HT1080 (cell line): Measurements from ENCODE around the gene STXBP3. TPM values are rescaled to one million over a fixed set of nuclear protein-coding genes. Genes with fewer than 3 reads are reported as not detected.
"Not testable (repeated sequence)": the region's sequence is repeated elsewhere in the genome, so short reads cannot be mapped to it uniquely, and the experiment has no call there.

Experiments
- DNase-seq: peaks from one replicate; pipeline ENCODE4 v3.0.0-alpha.2; 2015; ENCODE audit warnings: low read depth
- total RNA-seq: library from RNA; depleted of rRNA; stranded (reverse); fragments of >200 nt; shearing (Covaris generic); gene quantifications from 2 replicates; pipeline ENCODE4 v1.2.3, GENCODE V29; 2014

Gene STXBP3
- total RNA-seq, 1 experiment from 2014 or later = 22.2 TPM

DNA sequence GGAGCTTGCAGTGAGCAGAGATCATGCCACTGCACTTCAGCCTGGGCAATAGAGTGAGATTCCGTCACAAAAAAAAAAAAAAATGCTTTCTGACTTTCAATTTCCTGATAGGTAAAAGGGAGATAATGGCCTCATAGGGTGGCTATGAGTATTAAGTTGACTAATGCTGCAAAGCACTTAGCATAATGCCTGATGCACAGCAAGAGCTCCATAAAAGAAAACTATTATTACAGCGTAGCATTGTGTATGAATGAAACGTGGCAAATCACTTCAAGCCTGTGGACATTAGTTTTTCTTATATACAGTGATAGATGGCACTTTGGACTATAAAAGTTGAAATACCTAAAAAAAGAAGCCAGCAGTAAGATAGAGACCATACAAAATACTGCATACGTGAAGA, 17.0 kb upstream of the STXBP3 start:
- DNase-seq = no peak

DNA sequence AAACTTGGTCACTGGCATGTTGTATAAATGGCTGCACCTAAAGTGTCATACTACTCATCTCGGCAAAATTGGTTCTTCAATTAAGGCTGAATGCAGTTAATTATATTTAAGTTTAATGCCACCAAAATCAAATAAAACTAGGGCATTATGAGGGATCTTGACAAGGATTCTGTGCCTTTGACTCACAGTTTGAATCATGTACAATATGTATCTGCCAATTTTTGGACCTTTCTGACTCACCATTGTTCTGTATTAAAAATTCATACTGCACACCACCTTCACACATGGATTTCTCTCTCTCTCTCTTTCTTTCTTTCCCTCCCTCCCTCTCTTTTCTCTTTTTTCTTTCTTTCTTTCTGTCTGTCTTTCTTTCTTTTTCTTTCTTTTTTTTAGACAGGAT, 14.1 kb upstream of the STXBP3 start:
- no peak for DNase-seq

DNA sequence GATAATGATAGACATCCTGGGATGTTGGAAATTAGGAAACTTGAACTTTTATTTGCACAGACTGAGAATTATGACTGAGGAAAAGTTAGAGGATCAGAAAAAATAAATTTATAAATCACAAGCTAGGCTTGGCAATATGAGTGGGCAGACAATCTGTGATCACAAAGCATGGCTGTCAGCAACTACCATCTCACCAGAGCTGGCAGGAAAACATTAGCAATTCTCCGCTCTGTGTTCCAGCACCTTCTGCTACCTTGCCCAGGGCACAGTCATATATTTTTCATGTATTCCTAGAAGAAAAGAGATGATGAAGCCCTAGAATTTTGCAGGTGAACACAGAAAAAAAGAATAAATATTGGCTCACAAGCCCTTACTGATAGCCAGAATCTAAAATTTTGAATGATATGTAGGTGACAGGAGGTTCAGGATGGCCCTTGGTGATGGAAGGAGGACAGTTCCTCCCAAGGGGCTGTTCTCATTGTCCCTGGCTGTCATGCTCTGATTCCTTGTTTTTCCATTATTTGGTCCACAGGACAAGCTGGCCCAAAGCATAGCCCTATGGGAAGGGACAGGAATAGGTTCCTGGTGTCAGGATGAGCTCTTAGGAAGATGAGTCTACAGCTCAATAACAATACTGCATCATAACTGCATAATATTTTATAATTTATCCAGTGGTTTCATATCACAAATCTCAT, 12.2 kb upstream of the STXBP3 start:
- no peak for DNase-seq

DNA sequence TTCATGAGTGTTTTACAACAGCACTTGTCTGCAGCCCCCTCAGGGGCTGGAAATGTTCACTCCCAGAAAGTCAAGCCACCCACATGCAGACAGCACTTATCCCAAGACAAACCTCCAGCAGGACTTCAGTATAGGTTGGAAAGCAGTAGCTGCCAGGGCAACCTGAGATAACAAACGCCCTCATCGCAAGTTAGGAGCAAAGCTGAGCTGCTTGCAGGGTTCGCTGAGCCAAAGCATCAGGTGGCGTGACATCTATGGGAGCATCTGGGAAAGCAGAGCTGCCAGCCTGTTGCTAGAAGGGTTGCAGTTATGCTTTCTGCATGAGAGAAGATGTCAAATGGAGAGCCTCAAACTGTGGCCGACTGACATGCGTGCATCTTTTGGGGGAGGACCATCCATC, 4.2 kb upstream of the STXBP3 start:
- no peak for DNase-seq

DNA sequence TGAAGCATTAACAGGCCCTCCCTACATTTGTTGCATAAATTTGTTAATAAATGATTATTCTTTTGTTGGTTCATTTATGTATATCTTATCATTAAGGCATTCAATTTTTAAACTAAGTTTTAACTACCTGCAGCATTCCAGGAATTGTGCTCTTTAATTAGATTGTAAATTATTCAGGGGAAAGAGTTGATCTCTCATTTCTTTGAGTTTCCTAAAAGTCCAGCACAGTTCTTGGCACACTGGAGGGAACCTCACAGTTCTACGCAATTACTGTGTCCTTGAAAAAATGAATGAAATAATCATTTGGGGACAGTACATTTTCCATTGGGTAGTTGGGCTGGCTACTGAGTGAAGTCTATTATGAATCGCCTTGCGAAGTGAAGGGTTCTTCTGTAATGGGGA, 493 bp upstream of the STXBP3 start:
- no peak for DNase-seq

DNA sequence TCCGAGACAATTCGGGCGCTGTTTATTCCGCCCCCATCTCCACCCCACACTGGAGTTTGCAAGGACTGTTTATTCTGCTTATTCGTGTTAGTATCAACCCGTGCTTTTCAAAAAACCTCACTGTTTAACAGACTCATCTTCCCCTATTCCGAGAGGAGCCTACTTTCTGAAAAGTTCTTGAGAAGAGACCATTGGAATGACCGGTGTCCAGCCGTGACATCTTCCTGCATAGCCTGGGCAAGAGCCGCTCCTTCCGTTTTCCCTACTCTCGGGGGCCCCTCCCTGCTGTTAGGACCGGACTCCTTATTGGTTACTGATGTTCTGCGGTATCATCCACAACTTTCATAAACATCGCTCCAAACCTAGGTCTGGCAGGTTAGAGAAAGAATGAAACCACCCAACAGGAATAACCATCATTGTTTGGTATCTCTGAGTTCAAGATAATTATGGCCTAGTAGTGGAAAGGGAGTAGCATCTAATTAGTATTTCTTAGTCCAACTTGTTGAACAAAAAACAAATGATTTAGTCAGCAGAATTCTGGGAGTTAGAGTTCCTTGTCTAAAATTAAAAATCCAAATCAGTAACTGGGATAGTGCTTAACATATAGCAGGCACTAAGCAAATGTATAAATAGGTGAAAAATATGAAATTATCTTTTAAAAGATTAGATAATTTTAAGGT, 837 bp downstream of the STXBP3 start:
- peak; percentile 76 for DNase-seq

DNA sequence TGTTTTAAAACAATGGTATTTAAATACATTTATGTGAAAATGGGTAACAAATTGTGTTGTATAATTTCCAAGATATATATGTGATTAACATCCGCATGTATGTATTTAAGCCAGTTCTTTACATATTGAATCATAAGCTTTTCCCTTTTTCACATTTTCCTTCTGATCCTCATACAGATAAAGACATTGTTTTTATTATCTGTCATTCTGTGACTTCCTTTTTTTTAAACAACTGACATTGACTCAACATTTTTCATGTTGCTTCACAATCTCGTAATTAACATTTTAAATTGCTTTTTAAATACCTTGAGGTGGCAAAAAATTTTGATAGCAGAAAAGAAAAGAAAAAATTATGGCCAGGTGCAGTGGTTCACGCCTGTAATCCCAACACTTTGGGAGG, 1.4 kb downstream of the STXBP3 start:
- DNase-seq = no peak

DNA sequence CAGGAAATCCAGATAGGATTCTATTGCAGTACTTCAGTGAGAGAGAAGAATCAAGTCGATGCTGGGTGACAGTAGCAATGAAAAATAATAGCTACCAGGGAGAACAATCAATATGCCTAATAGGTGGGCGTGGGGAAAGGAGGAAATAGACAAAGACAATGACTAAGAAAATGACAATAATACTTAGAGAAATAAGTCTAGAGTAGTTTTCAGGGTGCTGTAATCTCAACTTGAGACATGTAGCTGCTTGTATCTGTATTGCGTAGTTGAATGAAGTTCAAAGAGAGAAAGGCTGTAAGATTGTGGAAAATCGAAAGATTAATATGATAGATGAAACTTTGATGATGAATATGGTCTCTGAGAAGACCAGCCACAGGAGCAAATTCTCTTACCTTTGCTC, 2.6 kb downstream of the STXBP3 start:
- no peak for DNase-seq

DNA sequence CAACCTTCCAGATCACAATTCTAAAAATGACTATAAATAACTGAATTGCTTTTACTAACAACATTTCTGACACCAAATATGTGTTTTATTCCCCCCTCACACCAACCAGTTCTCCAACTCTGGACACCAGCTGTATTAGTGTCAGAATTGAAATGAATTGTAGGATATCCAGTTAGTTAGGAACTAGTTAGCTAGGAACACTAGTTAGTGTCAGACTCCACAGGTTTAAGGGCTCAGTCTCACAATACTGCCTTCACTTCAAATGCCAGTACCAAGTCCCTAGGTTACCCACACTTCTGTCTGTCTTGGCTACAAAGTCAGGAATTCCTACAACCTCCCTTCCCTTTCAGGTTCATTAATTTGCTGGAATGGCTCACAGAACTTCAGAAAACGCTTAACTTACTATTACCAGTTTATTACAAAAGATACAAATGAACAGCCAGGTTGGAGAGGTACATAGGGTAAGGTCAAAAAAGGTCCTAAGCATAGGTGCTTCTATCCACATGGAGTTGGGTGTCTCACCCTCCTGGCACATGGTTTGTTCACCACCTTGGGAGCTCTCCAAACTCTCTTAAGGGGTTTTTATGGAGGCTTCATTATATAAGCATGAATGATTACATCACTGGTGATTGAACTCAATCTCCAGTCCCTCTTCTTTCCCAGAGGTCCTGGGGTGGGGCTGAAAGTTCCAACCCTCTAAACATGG, 4.2 kb downstream of the STXBP3 start:
- DNase-seq = no peak

DNA sequence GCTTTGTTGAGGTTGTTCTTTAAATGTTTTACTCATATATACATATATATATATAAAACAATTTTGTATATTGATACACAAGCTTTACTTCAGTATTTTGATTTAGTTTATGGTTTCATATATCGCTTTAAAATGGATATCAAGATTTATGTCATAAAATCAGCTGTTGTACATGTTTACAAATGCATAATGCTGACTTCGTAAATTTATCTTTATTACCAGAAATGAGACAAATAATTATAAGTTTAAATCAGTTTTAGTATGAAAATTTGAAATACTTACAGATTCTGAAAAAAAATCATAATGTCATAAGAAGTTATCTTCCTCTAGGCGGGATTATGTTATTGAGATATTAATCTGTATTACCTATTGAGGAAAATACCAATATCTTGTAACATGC, 6.9 kb downstream of the STXBP3 start:
- no peak for DNase-seq

DNA sequence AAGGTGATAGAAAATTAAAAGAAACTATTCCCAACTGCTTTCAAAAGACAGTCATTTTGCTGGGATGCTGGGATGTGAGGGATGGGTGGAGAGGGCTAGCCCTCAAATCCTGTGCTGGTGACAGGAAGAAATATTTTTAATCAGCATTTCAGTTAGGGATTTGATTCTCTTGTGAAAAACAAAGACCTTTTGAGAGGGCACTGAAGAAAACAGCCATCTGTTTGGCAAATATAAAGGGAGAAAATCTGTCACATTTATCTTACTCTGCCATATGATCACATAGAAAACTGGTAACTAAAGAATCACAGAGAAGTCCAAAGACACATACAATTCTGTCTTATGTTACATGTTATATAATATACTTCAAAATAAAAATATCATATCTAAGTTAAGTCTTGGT, 12.3 kb downstream of the STXBP3 start:
- DNase-seq = no peak

DNA sequence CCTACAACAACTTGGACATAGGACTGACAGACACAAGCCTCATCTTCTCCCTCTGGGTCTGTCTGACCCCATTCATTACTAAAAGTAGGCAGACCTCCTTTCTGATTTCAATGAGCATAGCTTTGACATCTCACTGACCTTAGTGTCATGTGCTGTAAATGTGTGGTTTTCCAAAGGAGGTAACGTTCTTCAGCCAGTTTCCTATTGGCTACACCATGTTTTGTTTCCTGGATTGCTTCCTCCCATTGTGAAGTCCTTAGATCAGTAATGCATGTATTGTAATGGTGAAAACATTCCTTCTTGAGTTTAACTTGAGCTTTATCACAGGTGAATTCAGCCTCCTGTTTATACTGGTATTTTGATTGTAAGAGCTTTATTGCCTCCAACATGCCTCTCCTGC, 20.6 kb downstream of the STXBP3 start:
- DNase-seq = no peak

DNA sequence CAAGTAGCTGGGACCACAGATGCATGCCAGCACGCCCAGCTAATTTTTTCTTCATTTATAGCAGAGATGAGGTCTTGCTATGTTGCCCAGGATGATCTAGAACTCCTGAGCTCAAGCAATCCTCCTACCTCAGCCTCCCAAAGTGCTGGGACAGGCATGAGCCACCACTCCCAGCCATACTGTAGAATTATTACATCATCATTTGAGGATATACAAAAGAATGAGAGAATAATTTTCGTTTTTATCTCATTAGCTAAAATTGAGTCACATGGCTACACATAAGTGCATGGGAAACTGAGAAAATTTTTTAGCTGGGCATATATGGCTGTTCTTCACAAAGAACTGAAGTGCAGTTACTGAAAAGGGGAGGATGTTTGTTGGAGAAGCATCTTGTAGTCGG, 21.2 kb downstream of the STXBP3 start:
- no peak for DNase-seq

DNA sequence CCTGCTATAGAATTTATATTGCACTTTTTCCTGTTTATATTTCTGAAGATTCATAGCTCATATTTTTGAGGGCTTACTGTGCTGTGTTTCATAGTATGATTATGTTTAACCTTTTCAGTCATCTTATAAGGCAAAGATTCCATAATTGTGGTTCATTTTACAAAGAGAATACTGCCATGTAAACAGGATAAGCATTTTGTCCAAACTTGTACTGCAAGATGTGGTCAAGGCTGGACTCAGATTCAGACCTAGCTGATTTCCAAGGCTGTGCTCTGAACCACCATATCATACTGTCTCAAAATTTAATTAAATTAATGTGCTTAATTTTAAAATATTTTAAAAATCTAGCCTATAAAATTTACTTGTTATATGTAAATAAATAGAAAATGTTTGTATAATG, 31.4 kb downstream of the STXBP3 start:
- no peak for DNase-seq

DNA sequence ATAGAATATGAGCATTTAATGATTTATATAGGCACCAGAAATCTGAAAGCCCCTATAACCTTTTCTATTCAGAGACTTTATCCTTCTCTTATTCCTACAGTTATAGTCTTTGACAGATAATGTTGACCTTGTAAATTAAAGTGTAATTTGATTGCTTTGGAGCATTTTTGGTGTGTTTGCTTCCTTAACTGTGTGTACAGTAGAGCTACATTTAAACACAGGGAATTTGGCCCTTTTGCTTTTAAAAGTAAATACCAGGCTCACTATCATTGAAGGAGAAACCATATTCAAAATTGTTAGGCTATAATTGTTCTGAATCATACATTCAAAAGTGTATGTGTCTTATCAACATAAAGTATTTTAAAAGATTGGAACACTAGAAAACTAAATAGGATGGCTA, 33.0 kb downstream of the STXBP3 start:
- DNase-seq = no peak

DNA sequence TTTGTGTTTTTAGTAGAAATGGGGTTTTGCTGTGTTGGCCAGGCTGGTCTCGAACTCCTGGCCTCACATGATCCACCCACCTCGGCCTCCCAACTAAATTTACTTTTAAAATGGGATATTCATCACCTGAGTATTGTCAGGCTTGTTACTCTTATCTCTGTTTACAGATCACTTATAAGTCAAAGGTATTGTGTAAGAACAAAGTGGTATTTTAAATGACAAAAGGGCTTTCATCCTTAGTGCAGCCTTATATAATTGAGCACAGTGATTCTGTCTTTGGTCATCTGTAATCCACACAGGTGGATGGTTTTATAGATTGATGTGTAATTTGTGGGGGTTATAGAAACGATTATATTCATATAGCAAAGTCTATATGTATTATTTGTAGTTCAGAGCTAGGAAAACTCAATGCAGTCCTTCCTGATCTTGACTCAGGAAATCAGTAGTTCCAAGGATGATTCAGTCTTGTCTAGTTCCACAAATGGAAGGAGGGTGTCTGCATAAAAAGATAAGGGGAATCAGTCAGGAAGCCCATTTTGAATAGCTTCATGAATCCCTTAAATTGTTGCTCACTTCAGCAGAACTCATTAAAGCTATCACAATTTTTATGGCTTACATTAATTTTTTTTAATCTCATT, 34.6 kb downstream of the STXBP3 start:
- DNase-seq = no peak

DNA sequence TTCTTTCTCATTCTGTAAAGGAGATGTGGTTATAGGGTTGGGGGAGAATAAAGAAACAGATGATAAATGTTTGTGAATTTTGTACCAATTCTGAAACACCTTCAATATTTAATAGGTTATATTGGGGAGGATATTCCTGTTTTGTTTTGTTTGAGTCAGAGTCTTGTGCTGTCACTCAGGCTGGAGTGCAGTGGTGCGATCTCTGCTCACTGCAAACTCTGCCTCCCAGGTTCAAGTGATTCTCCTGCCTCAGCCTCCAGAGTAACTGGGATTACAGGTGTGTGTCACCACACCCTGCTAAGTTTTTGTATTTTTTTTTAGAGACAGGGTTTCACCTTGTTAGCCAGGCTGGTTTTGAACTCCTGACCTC, 35.1 kb downstream of the STXBP3 start:
- not testable (repeated sequence) for DNase-seq

DNA sequence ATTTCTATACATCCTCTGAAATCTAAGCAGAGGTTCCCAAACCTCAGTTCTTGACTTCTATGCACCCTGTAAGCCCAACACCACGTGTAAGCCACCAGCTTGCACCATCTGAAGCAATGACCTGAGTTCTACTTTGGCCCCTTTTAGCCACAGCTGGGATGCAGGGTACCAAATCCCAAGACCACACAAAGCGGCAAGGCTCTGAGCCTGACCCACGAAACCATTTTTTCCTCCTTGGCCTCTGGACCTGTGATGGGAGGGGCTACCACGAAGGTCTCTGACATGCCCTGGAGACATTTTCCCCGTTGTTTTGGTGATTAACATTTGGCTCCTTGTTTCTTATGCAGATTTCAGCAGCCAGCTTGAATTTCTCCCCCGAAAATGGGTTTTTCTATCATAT, 38.8 kb downstream of the STXBP3 start:
- no peak for DNase-seq

DNA sequence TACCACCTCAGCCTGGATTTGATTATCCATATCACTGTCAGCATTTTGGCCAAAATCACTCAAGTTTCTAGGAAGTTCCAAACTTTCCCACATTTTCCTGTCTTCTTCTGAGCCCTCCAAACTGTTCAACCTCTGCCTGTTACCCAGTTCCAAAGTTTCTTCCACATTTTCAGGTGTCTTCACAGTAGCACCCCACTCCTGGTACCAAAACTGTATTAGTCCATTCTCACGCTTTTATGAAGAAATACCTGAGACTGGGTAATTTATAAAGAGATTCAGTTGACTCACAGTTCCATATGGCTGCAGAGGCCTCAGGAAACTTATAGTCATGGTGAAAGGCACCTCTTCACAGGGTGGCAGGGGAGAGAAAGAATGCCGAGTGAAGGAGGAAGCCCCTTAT, 39.4 kb downstream of the STXBP3 start:
- DNase-seq = no peak

DNA sequence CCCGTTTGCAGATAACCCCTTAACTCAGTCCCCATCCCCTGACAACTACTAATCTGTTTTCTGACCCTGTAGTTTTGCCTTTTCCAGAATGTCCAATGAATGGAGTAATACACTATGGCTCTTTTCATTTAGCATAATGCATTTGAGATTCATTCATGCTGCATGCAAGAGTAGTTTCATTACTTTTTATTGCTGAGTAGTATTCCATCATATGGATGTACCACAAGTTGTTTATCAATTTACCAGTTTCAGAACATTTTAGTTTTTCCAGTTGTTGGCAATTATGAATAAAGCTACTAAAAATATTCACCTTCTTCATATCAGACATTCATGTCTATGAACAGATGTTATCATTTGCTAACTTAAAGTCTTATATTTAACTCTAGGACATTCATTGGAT, 45.3 kb downstream of the STXBP3 start:
- no peak for DNase-seq

DNA sequence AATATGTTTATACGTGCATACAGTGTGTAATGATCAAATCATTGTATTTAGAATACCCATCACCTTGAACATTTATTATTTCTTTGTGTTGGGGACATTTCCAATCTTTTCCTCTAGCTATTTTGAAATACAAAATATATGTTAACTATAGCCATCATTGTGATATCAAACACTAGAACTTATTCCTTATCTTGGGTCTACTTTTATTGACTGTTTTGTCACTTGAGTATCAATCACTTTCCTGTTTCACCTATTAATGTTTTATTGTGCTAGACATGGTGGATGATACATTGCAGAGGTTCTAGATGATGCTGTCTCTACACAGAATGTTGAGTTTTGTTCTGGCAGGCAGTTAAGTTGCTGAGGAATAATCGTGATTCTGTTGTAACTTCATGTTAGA, 45.9 kb downstream of the STXBP3 start:
- no peak for DNase-seq

DNA sequence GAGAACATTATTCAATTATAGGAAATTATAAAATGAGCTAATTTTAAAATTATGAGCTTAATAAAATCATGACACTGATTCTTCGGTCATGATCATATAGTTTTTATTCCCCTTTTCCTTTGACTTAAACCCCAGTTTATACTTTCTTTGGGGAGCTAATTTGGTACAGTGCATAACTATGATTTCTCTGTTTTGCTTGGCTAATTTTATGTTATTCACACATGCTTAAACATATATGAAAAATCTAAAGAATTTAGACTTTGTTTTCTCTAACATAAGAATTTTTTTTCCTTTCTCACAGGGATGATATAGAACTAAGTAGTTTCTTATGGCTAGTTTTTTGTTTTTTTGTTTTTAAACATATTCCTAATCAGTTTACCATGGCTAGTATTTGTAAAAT, 52.5 kb downstream of the STXBP3 start:
- DNase-seq = no peak
